VCaP (cell line): ENCODE measurements around the gene TSPAN32.

ENCODE experiments used
- H3K27ac ChIP-seq: fragments of 450-650 bp; 2 replicates; pipeline ENCODE4 v1.5.1; 2017
- TF ChIP-seq, protein P1 (sequence below): fragments of 450-650 bp; conservative IDR thresholded peaks from 2 replicates; pipeline ENCODE4 v1.5.1; 2017; ENCODE audit warnings: mild to moderate bottlenecking, moderate library complexity

Gene TSPAN32

DNA sequence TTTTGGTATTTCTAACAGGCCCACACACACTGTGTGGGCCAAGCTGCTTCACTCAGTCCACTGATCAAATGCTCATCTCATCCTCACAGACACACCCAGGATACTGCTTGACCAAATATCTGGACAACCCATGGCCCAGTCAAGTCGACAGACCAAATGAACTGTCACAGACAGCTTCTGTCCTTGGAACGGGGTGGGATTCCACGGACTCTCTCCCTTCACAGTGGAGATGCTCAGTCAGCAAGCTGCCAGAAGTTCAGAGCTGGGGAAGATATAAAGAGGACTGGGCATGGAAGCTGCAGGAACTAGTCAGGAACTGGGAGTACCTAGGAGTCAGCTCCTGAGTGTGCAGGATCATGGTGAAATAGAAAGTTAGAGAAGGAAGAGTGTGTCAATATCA, 40.7 kb downstream of the TSPAN32 start:
- no peak overlapping the region for H3K27ac ChIP-seq
- TF ChIP-seq, protein P1, sequence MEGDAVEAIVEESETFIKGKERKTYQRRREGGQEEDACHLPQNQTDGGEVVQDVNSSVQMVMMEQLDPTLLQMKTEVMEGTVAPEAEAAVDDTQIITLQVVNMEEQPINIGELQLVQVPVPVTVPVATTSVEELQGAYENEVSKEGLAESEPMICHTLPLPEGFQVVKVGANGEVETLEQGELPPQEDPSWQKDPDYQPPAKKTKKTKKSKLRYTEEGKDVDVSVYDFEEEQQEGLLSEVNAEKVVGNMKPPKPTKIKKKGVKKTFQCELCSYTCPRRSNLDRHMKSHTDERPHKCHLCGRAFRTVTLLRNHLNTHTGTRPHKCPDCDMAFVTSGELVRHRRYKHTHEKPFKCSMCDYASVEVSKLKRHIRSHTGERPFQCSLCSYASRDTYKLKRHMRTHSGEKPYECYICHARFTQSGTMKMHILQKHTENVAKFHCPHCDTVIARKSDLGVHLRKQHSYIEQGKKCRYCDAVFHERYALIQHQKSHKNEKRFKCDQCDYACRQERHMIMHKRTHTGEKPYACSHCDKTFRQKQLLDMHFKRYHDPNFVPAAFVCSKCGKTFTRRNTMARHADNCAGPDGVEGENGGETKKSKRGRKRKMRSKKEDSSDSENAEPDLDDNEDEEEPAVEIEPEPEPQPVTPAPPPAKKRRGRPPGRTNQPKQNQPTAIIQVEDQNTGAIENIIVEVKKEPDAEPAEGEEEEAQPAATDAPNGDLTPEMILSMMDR: no peak

DNA sequence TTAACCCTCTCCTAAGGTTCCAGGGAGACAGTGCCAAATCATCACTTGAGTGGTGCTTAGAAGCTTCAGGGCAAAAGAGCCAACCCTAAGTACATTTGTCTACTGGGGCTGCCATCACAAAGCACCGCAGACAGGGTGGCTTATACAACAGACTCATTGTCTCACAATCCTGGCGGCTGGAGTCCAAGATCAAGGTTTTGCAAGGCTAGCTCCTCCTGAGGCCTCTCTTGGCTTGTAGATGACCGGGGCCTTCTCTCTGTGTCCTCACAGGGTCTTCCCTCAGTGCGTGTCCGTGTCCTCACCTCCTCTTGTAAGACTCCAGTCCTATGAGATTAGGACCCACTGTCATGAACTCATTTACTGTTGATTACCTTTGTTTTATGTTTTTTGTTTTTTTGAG, 41.2 kb downstream of the TSPAN32 start:
- TF ChIP-seq, protein P1: no peak
- no peak overlapping the region for H3K27ac ChIP-seq

DNA sequence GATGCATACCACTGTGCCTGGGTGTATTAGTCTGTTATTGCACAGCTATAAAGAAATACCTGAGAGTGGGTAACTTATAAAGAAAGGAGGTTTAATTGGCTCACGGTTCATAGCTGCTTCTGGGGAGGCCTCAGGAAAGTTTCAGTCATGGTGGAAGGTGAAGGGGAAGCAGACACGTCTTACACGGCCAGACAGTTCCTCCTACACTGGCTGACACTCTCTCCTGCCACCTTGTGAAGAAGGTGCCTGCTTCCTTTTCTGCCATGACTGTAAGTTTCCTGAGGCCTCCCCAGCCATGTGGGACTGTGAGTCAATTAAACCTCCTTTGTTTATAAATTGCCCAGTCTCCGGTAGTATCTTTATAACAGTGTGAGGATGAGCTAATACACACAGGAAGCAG, 41.7 kb downstream of the TSPAN32 start:
- TF ChIP-seq, protein P1: no peak
- H3K27ac ChIP-seq: no peak overlapping the region

DNA sequence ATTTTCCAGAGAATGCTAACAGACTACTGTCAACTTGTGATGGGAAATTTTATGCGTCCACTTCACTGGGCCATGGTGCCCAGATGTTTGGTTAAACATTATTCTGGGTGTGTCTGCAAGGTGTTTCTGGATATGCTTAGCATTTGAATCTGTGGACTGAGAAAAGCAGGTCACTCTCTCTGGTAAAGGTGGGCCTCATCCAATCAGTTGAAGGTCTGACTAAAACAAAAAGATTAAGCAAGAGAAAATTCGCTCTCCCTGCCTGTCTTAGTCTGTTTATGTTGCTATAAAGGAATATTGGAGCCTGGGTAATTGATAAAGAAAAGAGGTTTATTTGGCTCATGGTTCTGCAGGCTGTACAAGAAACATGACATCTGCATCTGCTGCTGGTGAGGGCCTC, 43.2 kb downstream of the TSPAN32 start:
- TF ChIP-seq, protein P1: no peak
- H3K27ac ChIP-seq: no peak overlapping the region

DNA sequence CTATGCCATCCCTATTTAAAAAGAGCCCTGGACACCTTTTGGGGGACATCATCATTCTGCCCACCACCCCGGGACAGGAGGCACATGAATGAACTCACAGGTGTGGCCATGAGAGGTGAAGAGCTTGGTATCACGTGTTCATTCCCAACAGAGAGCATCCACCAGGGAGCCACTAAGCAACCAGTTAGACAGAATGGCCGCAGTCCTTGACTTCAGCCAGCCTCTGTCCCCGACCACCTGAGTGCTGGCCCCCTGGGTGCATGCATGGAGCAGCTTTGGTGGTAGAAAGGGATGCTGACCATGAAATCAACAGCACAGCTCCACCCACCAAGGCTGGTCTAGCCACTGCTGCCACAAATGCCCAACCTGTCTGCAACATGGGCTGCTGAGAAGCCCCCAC, 44.2 kb downstream of the TSPAN32 start:
- H3K27ac ChIP-seq: no peak overlapping the region
- TF ChIP-seq, protein P1: no peak

DNA sequence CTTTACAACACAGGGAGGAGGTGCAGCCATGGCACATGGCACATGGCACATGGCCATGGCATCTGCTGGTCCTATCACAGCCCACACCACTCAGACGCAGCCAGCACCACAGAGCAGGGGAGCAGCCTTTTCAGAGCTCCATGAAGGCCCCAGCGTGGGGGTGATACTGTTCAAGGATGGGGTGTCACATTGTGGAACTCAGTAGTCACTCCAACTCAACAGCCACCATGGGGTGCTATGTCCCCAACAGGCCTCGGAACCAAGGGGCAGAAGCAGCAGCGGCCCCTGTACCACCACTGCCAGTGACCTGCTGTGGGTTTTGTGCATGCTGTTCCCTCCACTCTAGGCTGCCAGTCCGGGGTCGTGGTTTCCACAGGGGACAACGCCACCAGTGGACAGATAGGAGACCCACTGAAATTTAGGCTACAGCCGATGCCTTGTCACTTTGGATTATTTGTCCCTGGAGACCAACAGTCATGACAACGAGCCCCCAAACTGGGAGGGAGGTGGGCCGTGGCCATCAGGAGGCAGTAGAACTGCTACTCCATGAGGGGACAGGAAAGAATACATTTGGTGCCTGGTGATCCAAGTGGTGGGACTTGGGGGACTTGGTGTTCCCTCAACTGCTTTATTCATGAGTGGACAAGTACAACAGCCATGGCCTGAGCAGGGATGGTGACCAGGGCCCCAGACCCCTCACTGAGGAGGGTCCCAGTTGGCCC, 44.9 kb downstream of the TSPAN32 start:
- no peak overlapping the region for H3K27ac ChIP-seq
- TF ChIP-seq, protein P1: no peak

DNA sequence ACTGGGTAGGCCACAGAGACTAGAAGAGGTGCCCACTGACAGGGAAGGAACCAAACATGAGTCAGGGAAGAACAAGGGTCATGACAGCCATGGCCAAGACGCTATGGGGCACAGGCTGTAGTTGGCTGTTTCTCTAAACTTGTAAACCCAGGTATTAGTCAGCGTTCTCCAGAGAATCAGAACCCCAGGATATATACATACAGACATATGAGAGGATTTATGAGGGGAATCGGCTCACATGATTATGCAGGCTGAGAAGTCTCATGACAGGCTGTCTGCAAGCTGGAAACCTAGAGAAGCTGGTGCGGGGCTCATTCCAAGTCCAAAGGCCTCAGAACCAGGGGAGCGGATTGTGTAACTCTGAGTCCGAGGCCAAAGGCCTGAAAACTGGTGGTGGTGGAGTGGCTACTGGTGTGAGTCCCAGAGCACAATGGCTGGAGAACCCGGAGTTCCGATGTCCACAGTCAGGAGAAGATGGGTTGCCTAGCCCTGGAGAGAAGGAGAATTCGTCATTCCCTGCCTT, 45.6 kb downstream of the TSPAN32 start:
- H3K27ac ChIP-seq: no peak overlapping the region
- TF ChIP-seq, protein P1: no peak
